Activated effector memory CD4-positive, alpha-beta T cell treated with Interleukin-2 at 50 U/mL for 16 hours (primary cell): ENCODE data around the gene PTPRN2.
"Not testable (repeated sequence)": the region's sequence is repeated elsewhere in the genome, so short reads cannot be mapped to it uniquely, and the experiment has no call there.

Experiments used
- DNase-seq: peaks from one replicate; pipeline ENCODE4 v3.0.0-alpha.2; 2020

PTPRN2 gene

GRCh38 chr7:157862731-157863130 is 724.9 kb downstream of the PTPRN2 start:
- DNase-seq = no peak

GRCh38 chr7:157861551-157861950 is 726.1 kb downstream of the PTPRN2 start:
- DNase-seq = no peak

GRCh38 chr7:157861031-157861491 is 726.6 kb downstream of the PTPRN2 start:
- DNase-seq = no peak

- DNase-seq = no peak
Measured at GRCh38 chr7:157860406-157860805, 727.2 kb downstream of the PTPRN2 start.

GRCh38 chr7:157859915-157860314 is 727.7 kb downstream of the PTPRN2 start:
- DNase-seq = no peak

- DNase-seq = no peak
Measured at GRCh38 chr7:157857578-157858075, 730.0 kb downstream of the PTPRN2 start.

- no peak for DNase-seq
Measured at GRCh38 chr7:157856873-157857577, 730.6 kb downstream of the PTPRN2 start.

- DNase-seq = no peak
Measured at GRCh38 chr7:157855452-157856213, 732.0 kb downstream of the PTPRN2 start.

- DNase-seq = no peak
Measured at GRCh38 chr7:157855016-157855415, 732.6 kb downstream of the PTPRN2 start.

GRCh38 chr7:157854066-157854891 is 733.3 kb downstream of the PTPRN2 start:
- DNase-seq = no peak

GRCh38 chr7:157853789-157854065 is 733.9 kb downstream of the PTPRN2 start:
- no peak for DNase-seq

- DNase-seq = no peak
Measured at GRCh38 chr7:157853076-157853788, 734.4 kb downstream of the PTPRN2 start.

GRCh38 chr7:157851501-157852067 is 736.0 kb downstream of the PTPRN2 start:
- peak; percentile 62 for DNase-seq

GRCh38 chr7:157850481-157851444 is 736.9 kb downstream of the PTPRN2 start:
- no peak for DNase-seq

GRCh38 chr7:157849726-157850125 is 737.9 kb downstream of the PTPRN2 start:
- no peak for DNase-seq

- no peak for DNase-seq
Measured at GRCh38 chr7:157849341-157849596, 738.4 kb downstream of the PTPRN2 start.

- DNase-seq = no peak
Measured at GRCh38 chr7:157848508-157849340, 738.9 kb downstream of the PTPRN2 start.

- not testable (repeated sequence) for DNase-seq
Measured at GRCh38 chr7:157847756-157848487, 739.7 kb downstream of the PTPRN2 start.

GRCh38 chr7:157846746-157847145 is 740.9 kb downstream of the PTPRN2 start:
- not testable (repeated sequence) for DNase-seq

- no peak for DNase-seq
Measured at GRCh38 chr7:157846271-157846670, 741.4 kb downstream of the PTPRN2 start.
